Measurements from ENCODE around the gene IL1RN. TPM values are rescaled to one million over a fixed set of nuclear protein-coding genes. Genes with fewer than 3 reads are reported as not detected.
A peak's percentile ranks its signal among the peaks of the same experiment; 100 is the strongest.

The IL1RN gene
- total RNA-seq, 1 donor from 2014 or later, result not detected

DNA sequence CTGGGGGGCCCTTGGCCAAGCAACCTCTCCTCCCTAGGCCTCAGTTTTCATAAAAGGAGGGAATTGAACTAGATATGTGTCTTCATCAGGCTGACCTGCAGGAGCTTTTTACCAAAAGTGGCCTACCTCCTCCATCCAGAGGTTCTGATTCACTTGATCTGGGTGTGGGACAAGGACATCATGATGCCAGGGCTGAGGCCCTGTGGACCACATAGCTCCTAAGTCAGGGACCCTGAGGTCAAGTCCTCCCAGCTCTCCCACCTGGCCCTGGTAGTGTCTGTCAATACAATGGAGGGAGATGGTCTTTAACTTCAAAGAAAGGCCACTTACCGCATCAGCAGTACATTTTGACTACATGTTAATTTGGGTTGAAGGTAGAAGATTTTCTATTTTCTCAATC is 10.4 kb downstream of the IL1RN start:
- no peaks in the 10 kb centered on the region for H3K4me1 ChIP-seq
- no peak overlapping the region for H3K9ac ChIP-seq
- no peak overlapping the region for H3K4me2 ChIP-seq
- no peak overlapping the region for H3K27ac ChIP-seq
- Mint-ChIP-seq H3K27ac (no peak overlapping the region), H3K4me1 (peaks cover 13% of the 10 kb centered on the region), H3K4me3 (no peak overlapping the region), H3K27me3 (ENCODE audit: insufficient read depth, low read depth) (peaks cover 5% of the 10 kb centered on the region), H3K9me3 (no peaks in the 10 kb centered on the region), H3K36me3 (no peaks in the 10 kb centered on the region)
- H4K20me1 ChIP-seq (ENCODE audit: low read depth), result no peaks in the 10 kb centered on the region
- DNase-seq (ENCODE audit: low spot score), result no peak
- no peak overlapping the region for H2AFZ ChIP-seq (replicated peaks)
- no peaks in the 10 kb centered on the region for H3K36me3 ChIP-seq
- H3F3A ChIP-seq (ENCODE audit: low read depth), result no peaks in the 10 kb centered on the region
- H3K79me2 ChIP-seq (ENCODE audit: low read depth), result no peaks in the 10 kb centered on the region
- no peaks in the 10 kb centered on the region for H3K27me3 ChIP-seq
- H3K9me3 ChIP-seq (ENCODE audit: low read depth), result no peaks in the 10 kb centered on the region
- no peak for TF ChIP-seq EZH2phosphoT487 (IDR thresholded peaks at IDR 0.05)
- TF ChIP-seq, protein P1, sequence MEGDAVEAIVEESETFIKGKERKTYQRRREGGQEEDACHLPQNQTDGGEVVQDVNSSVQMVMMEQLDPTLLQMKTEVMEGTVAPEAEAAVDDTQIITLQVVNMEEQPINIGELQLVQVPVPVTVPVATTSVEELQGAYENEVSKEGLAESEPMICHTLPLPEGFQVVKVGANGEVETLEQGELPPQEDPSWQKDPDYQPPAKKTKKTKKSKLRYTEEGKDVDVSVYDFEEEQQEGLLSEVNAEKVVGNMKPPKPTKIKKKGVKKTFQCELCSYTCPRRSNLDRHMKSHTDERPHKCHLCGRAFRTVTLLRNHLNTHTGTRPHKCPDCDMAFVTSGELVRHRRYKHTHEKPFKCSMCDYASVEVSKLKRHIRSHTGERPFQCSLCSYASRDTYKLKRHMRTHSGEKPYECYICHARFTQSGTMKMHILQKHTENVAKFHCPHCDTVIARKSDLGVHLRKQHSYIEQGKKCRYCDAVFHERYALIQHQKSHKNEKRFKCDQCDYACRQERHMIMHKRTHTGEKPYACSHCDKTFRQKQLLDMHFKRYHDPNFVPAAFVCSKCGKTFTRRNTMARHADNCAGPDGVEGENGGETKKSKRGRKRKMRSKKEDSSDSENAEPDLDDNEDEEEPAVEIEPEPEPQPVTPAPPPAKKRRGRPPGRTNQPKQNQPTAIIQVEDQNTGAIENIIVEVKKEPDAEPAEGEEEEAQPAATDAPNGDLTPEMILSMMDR (IDR thresholded peaks at IDR 0.05), result no peak
- H3K4me3 ChIP-seq, result no peak overlapping the region

DNA sequence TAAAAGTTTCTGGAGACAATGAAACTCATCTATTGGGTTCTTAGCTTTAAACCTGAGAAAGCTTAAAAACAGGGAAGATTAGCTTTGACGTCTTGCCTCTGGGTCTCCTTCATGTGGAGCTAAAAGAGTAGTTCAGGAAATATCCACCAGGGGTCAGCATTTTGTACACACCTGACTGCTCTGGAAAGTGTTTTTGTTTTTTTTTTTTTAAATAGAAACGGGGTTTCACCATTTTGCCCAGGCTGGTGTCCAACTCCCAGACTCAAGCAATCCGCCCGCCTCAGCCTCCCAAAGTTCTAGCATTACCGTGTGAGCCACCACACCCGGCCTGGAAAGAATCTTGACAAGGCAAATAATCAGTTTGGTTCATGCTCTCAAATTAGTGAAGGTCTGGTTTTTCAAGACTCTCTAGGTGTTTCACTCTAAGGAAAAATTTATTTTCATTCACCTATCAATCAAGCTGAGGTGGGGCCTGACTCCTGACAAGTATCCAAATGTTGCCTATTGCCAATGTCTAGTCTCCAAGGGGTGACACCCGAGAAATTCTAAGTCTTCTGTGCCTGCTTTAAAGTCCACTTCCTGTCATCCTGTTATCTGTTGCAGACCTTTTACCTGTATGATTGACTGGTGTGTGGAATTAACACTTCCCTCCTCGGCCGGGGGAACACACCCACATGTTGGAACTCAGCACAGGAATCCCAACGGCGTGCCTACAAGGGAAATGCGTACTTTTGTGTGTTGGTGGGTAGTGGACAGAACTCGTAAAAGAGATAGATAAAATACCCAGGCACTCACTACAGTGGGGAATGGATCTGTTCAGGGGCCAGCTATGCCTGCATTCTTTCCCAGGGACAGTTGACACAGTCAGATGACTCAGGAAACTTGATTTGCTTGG is 11.3 kb downstream of the IL1RN start:
- TF ChIP-seq EZH2phosphoT487 (IDR thresholded peaks at IDR 0.05), result no peak
- no peak for TF ChIP-seq EZH2 (IDR thresholded peaks at IDR 0.05)
- TF ChIP-seq, protein P1 (IDR thresholded peaks at IDR 0.05), result peak; percentile 78
- Histone ChIP-seq H3K36me3 (no peaks in the 10 kb centered on the region), H3F3A (ENCODE audit: low read depth) (no peaks in the 10 kb centered on the region), H3K9me3 (ENCODE audit: low read depth) (no peaks in the 10 kb centered on the region), H3K4me1 (no peaks in the 10 kb centered on the region), H4K20me1 (ENCODE audit: low read depth) (no peaks in the 10 kb centered on the region), H3K4me3 (no peak overlapping the region), H3K79me2 (ENCODE audit: low read depth) (no peaks in the 10 kb centered on the region), H2AFZ (replicated peaks) (peak overlapping the region; percentile 54), H3K27me3 (no peaks in the 10 kb centered on the region), H3K27ac (no peak overlapping the region), H3K4me2 (no peak overlapping the region), H3K9ac (no peak overlapping the region)
- H3K9me3 Mint-ChIP-seq, result no peaks in the 10 kb centered on the region
- H3K27me3 Mint-ChIP-seq (ENCODE audit: insufficient read depth, low read depth), result peaks cover 5% of the 10 kb centered on the region
- H3K4me1 Mint-ChIP-seq, result peaks cover 13% of the 10 kb centered on the region
- H3K4me3 Mint-ChIP-seq, result no peak overlapping the region
- no peak overlapping the region for H3K27ac Mint-ChIP-seq
- peak; percentile 73 for DNase-seq (ENCODE audit: low spot score)
- no peaks in the 10 kb centered on the region for H3K36me3 Mint-ChIP-seq

DNA sequence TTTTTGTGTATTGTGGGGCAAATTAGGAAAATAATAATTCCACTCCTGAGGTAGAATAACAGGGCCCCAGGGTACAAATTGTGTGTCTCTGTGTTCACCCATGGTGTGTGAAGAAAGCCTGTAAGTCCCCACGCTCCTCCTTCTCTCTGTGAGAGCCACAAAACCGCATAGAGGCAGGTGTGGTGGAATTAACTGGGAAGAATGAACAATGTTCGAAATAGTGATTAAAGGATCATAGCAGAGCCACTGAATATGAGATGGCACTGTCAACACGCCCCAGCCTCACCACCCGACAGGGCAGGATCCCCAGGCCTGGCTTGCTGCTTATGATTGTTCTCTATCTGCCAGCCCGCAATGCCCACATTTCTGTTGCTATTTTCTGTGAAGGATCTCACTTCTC is 14.1 kb downstream of the IL1RN start:
- Histone ChIP-seq H3K9ac (no peak overlapping the region), H3K79me2 (ENCODE audit: low read depth) (no peaks in the 10 kb centered on the region), H3K4me1 (no peaks in the 10 kb centered on the region), H2AFZ (replicated peaks) (no peak overlapping the region), H3K4me2 (no peak overlapping the region), H3K36me3 (no peaks in the 10 kb centered on the region), H3K27ac (no peak overlapping the region), H3K4me3 (no peak overlapping the region), H3K9me3 (ENCODE audit: low read depth) (no peaks in the 10 kb centered on the region), H3F3A (ENCODE audit: low read depth) (no peaks in the 10 kb centered on the region), H4K20me1 (ENCODE audit: low read depth) (no peaks in the 10 kb centered on the region), H3K27me3 (no peaks in the 10 kb centered on the region)
- no peak overlapping the region for H3K4me3 Mint-ChIP-seq
- peaks cover 8% of the 10 kb centered on the region for H3K27me3 Mint-ChIP-seq (ENCODE audit: insufficient read depth, low read depth)
- H3K27ac Mint-ChIP-seq, result no peak overlapping the region
- no peaks in the 10 kb centered on the region for H3K36me3 Mint-ChIP-seq
- TF ChIP-seq EZH2 (IDR thresholded peaks at IDR 0.05) (no peak), EZH2phosphoT487 (IDR thresholded peaks at IDR 0.05) (no peak)
- TF ChIP-seq, protein P1 (IDR thresholded peaks at IDR 0.05), result no peak
- peaks cover 6% of the 10 kb centered on the region for H3K9me3 Mint-ChIP-seq
- DNase-seq (ENCODE audit: low spot score), result no peak
- H3K4me1 Mint-ChIP-seq, result peaks cover 13% of the 10 kb centered on the region

Measured in neural progenitor cell (in vitro differentiated cells).